Measurements from ENCODE around the gene DIAPH2.
"Not testable (repeated sequence)": the region's sequence is repeated elsewhere in the genome, so short reads cannot be mapped to it uniquely, and the experiment has no call there.

DIAPH2 gene

GRCh38 chrX:96719161-96719875, 34.7 kb downstream of the DIAPH2 start:
- no peak for DNase-seq

- no peak for DNase-seq
These were observed 36.7 kb downstream of the DIAPH2 start for GRCh38 chrX:96721354-96721753.

DNA sequence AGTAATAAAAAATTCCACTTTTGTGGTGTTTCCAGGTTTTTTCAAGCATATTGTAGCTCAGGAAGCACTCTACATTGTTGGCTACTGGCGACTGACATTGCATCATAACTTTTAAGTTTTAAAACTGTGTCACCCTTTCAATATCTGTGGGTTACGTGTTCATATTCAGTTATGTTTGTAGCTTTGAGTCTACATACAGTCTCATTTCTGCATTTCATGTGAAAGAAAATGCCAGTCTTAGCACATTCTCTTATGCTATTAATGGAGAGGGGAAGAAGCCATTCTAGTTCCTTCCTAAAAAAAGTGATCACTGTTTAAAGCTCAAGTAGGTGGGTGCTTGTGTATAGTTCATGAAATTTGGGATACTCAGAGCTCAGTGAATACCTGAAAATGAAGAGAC, 38.1 kb downstream of the DIAPH2 start:
- DNase-seq, result no peak

GRCh38 chrX:96729053-96729452, 44.4 kb downstream of the DIAPH2 start:
- no peak for DNase-seq

DNA sequence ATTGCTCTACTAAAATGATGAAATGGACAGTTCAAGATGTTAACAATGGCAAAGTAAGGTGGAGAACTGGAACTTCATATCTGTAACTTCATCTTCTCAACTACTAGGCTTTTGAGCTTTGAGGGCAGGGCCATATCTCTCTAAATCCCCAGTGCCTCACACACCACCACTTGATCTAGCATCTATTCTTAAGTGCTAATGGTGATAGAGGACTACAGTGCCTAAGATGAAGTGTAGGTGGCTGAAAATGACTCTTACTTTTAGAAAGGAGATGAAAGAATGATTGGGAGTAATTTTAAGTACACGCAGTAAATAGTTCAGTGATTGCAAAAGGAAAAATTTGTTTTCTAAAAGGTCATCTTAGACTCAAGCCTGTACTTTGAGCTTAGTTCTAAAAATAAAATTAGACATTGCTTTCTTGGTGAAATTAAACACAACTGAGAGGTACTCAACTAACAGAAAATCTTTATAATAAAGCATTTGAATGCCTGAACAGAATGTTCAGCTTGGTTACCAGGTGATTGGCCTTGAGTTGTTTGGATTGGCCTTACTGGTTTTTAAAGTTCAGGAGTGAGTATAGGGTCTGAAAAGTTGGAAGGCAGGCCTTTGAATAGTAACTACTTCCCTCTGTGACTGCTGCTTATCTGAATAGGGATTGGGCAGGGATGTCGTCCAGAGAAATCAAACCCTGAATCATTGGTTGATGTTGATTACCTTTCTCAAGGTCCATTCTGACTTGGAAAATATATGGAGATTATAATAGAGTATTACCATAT, 45.4 kb downstream of the DIAPH2 start:
- DNase-seq, result no peak

DNA sequence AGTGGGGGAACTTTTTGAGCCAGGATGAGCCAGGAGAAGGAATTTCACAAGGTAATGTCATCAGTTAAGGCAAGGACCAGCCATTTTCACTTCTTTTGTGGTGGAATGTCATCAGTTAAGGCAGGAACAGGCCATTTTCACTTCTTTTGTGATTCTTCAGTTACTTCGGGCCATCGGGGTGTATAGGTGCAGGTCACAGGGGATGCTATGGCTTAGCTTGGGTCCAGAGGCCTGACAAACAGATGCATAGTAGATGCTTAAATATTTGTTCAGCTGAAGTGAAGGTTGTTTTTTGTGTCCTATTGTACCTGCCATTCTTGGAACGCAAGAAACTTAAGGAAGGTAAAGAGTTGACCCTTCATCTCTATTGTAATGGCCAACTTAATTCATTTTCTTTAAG, 46.4 kb downstream of the DIAPH2 start:
- not testable (repeated sequence) for DNase-seq

DNA sequence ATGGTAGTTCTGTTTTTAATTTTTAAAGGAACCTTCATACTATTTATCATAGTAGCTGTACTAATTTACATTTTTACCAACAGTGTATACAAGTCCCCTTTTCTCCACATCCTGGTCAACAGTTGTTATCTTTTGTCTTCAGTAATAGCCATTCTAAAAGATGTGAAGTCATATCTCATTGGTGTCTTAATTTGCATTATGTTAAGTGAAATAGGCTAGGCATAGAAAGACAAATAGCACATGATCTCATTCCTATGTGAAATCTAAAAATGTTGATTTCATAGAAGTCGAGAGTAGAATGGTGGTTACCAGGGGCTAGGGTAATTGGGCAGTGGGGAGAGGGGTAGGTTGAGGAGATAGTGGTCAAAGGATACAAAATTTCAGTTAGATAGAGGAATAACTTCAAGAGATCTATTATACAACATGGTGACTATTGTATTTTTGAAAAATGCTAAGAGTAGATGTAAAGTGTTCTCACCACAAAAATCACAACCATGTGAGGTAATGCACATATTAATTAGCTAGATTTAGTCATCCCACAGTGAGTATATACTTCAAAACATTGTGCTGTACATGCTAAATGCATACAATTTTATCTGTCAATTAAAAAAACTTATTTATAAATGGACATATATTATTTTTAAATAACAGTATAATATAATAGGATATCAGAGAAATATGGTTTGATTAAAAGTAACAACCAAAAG, 58.9 kb downstream of the DIAPH2 start:
- no peak for DNase-seq

- no peak for DNase-seq
These were observed 68.1 kb downstream of the DIAPH2 start for GRCh38 chrX:96752781-96753180.

- DNase-seq, result no peak
These were observed 68.6 kb downstream of the DIAPH2 start for GRCh38 chrX:96753230-96753629.

DNA sequence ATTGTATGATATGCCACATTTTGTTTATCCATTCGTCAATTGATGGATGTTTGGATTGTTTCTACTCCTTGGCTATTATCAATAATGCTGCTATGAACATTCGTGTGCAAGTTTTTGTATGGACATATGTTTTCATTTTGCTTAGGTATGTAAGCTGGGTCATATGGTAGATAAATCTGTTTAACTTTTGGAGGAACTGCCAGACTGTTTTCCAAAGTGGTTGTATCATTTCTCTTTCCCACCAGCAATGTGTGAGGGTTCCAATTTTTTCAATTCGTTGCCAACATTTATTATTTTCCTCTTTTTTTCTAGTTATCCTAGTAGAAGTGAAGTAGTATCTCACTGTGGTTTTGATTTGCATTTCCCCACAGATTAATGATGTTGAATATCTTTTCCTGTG, 71.8 kb downstream of the DIAPH2 start:
- DNase-seq, result no peak

GRCh38 chrX:96761566-96761965, 76.9 kb downstream of the DIAPH2 start:
- DNase-seq, result no peak

DNA sequence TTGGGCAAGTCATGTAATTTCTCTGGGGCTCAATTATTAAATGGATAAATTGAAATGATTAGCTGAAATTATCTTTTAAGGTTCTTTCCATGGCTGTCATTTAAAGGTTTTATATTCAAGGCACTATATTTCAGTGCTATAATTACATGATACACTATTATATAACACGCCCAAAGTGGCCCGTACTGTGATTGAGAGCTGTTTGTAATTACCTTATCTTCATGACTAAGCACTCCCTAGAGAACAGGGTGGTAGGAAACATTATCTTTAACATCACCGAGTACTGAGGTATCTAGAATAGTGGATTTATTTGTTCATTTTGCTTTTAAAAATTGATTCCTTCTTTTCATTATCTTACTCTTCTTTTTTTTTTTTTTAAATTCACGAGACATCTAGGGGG, 79.0 kb downstream of the DIAPH2 start:
- DNase-seq, result no peak

DNA sequence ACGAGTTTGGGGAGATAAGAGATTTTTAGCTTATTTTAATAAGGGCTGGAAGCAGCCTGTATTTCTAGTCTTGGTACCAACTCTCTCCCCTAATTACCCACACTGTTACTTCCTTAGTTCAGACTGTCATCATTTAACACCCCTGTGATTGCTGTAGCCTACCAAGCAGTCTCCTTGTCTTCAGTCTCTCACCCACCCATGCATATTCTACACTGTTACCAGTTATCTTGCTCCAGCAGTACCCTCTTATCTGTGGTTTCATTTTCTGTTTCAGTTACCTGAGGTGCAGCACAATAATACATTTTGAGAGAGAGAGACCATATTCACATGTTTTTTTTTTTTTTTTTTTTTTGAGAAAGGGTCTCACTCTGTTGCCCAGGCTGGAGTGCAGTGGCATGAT, 80.2 kb downstream of the DIAPH2 start:
- no peak for DNase-seq

- no peak for DNase-seq
These were observed 85.7 kb downstream of the DIAPH2 start for GRCh38 chrX:96770315-96770714.

- no peak for DNase-seq
These were observed 86.8 kb downstream of the DIAPH2 start for GRCh38 chrX:96771486-96771885.

- no peak for DNase-seq
These were observed 89.5 kb downstream of the DIAPH2 start for GRCh38 chrX:96774116-96774515.

DNA sequence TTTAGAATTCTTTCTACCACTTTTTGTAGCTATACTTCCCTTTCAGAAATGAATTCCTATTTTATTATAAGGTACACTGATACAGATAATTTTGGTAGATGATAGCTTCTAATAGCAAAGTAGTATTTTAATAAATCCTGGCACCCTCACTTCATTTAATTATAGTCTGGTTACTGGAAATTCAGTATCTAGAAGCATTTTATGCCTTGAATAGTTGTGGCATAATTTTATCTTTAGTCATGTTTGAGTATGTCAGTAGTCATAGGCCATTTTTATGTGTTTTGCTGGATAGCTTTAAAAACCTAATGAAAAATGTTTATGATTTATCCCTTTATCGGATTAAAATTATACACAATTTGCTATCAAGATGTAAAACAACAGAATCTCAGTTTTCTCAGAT, 92.3 kb downstream of the DIAPH2 start:
- DNase-seq, result no peak

GRCh38 chrX:96791559-96791958, 106.9 kb downstream of the DIAPH2 start:
- DNase-seq, result no peak

DNA sequence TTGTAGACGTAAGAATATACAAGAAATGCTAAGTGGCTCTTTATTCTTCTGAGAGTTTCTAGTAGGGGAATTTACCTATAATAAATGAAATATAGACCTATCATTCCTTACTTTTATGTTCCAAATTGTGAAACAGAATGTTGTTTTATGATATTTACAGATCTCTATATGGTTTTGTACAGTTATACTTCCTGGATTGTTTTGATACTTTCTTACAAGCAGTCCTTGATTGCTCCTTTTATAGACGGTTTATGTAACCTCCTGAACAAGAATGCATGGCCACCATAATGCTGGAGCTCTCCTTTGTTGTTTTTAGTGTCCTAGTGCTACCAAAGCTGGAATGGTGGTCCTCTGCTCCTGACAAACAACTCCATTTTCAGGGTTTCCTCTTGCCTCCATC, 107.4 kb downstream of the DIAPH2 start:
- DNase-seq, result no peak

DNA sequence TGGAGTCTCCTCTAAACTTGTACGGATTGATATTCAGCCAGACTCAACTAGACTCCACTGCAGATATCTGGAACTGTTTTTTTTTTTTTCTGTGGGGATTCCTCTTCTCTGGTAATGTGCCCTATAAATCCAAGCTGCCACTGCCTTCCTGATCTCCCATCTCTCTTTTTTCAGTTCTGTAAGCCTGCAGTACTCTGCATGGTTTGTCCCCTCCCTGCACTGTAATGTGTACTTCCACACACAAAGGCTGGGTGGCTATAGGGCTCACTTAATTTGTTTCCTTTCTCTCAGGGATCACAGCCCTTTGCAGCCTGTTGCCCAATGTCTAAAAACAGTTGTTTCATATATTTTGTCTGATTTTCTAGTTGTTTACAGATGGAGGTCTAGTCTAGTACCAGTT, 114.3 kb downstream of the DIAPH2 start:
- DNase-seq, result no peak

GRCh38 chrX:96807318-96807717, 122.7 kb downstream of the DIAPH2 start:
- no peak for DNase-seq

DNA sequence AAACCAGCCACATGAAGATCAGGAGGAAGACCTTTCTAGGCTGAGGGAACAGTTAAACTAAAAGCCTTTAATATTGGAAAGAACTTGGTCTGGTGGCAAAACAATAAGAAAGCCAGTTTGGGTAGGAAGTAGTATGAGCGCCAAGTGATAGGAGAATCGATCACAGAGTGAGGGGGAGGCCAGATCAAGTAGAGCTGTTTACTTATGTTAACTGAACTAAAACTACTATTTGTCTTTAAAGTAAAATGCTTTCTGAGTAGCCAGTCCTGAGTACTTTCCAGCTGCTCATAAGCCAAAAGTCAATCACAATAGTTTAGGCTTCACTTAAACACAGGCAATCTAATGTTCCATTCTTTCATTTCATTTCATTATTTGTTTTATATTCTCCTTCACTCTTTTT, 136.3 kb downstream of the DIAPH2 start:
- DNase-seq, result no peak

DNA sequence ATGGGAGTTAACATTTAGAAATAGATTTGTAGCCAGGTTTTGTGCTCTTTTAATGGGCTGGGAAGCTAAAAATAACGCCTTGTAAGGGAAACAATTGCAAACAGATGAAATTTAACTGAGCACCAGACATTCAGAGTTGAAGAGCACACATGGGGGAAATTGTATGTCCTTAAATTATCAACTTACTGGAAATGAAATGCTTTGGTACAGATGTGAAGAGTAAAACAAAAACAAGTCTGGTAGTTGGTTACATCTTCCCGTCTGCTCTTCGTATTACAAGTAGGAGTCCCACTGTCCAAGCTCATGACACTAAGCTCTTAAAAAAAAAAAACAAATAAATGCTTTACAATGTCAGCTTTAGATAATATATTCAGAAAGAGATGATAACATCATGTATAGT, 139.5 kb downstream of the DIAPH2 start:
- no peak for DNase-seq

- DNase-seq, result no peak
These were observed 148.7 kb downstream of the DIAPH2 start for GRCh38 chrX:96833333-96833732.
